CD8-positive, alpha-beta memory T cell (primary cell): ENCODE data around the gene IL21R. TPM values are rescaled to one million over a fixed set of nuclear protein-coding genes. Genes with fewer than 3 reads are reported as not detected.
A peak's percentile ranks its signal among the peaks of the same experiment; 100 is the strongest.

Source experiments
- CTCF ChIA-PET: fragments of 350-600 bp; sonication (Branson Sonifier 250); formaldehyde crosslinking; loops from one replicate; lab custom pipeline; 2021; ENCODE audit warnings: antibody characterized with exemption; lab: Charles Lee
- POLR2A ChIA-PET: fragments of 350-600 bp; sonication (Branson Sonifier 250); formaldehyde crosslinking; loops from one replicate; lab custom pipeline; 2021; ENCODE audit warnings: antibody characterized with exemption; lab: Charles Lee
- DNase-seq, 5 donors: peaks; one replicate each; pipeline versions ENCODE4 v3.0.0 to v3.0.0-alpha.2; 2020 to 2022; ENCODE audit warnings: mixed read lengths in 1 of 5
- H3K27ac ChIP-seq: one replicate; pipeline ENCODE4 v1.7.0; 2013; ENCODE audit warnings: low read depth, mild to moderate bottlenecking, low read length, moderate library complexity
- H3K27me3 ChIP-seq: 2 replicates; pipeline ENCODE4 v1.7.0; 2013; ENCODE audit warnings: low read length, mild to moderate bottlenecking; ENCODE audit not compliant: insufficient read depth, poor library complexity, severe bottlenecking
- H3K36me3 ChIP-seq: 2 replicates; pipeline ENCODE4 v1.7.0; 2013; ENCODE audit warnings: mild to moderate bottlenecking, low read length, moderate library complexity; ENCODE audit not compliant: insufficient read depth
- H3K4me1 ChIP-seq: 2 replicates; pipeline ENCODE4 v1.7.0; 2013; ENCODE audit warnings: mild to moderate bottlenecking, low read length, moderate library complexity; ENCODE audit not compliant: insufficient read depth
- H3K4me3 ChIP-seq: 2 replicates; pipeline ENCODE4 v1.7.0; 2013; ENCODE audit warnings: mild to moderate bottlenecking, low read length
- H3K9me3 ChIP-seq: 2 replicates; pipeline ENCODE4 v1.7.0; 2013; ENCODE audit warnings: mild to moderate bottlenecking, low read length
- H3K27ac Mint-ChIP-seq, 8 donors: one replicate each; pipeline ENCODE4 v1.8.0; 2020 to 2021; ENCODE audit warnings: mixed read lengths in 8 of 8, mild to moderate bottlenecking in 6 of 8, inconsistent platforms in 3 of 8, moderate library complexity in 3 of 8
- H3K27me3 Mint-ChIP-seq, 2 donors: one replicate each; pipeline ENCODE4 v1.8.0; 2020 to 2021; ENCODE audit warnings: mixed read lengths in 2 of 2, mild to moderate bottlenecking in 1 of 2, moderate library complexity in 1 of 2
- H3K36me3 Mint-ChIP-seq, 3 donors: one replicate each; pipeline ENCODE4 v1.8.0; 2020 to 2021; ENCODE audit warnings: mixed read lengths in 3 of 3, inconsistent platforms in 1 of 3, mild to moderate bottlenecking in 1 of 3
- H3K4me1 Mint-ChIP-seq, 3 donors: one replicate each; pipeline ENCODE4 v1.8.0; 2020 to 2021; ENCODE audit warnings: mixed read lengths in 3 of 3, inconsistent platforms in 1 of 3, mild to moderate bottlenecking in 1 of 3
- H3K4me3 Mint-ChIP-seq, 7 donors: one replicate each; pipeline ENCODE4 v1.8.0; 2020 to 2021; ENCODE audit warnings: mixed read lengths in 7 of 7, mild to moderate bottlenecking in 6 of 7, moderate library complexity in 4 of 7, inconsistent platforms in 2 of 7
- H3K9me3 Mint-ChIP-seq, 5 donors: one replicate each; pipeline ENCODE4 v1.8.0; 2020 to 2022; ENCODE audit warnings: mixed read lengths in 5 of 5, mild to moderate bottlenecking in 3 of 5, moderate library complexity in 2 of 5, inconsistent platforms in 1 of 5
- polyA plus RNA-seq: library from polyadenylated mRNA; unstranded; fragments of 300-500 nt; fragmentation: Illumina TruSeq; gene quantifications from one replicate; pipeline ENCODE4 v1.2.3, GENCODE V29; 2021
- total RNA-seq, 2 experiments: library from RNA; stranded (reverse); gene quantifications; one replicate each; pipeline ENCODE4 v1.2.3, GENCODE V29; 2021

IL21R gene
- total and polyA plus RNA-seq, 3 experiments from 2014 or later: 53.7 to 84.5 (median 80.5) TPM

GRCh38 chr16:27498916-27499658, 97.1 kb downstream of the IL21R start:
- Mint-ChIP-seq H3K27ac (peak overlapping the region in 1 of 8 donors; percentile 78), H3K4me1 (no peaks in the 10 kb centered on the region), H3K4me3 (no peak overlapping the region), H3K36me3 (peaks cover 0 to 99% (median 48%) of the 10 kb centered on the region in 3 donors), H3K27me3 (no peaks in the 10 kb centered on the region), H3K9me3 (no peaks in the 10 kb centered on the region)
- Histone ChIP-seq H3K9me3 (no peaks in the 10 kb centered on the region), H3K36me3 (peaks cover 67% of the 10 kb centered on the region), H3K27ac (no peak overlapping the region), H3K4me3 (no peak overlapping the region), H3K27me3 (no peaks in the 10 kb centered on the region), H3K4me1 (no peaks in the 10 kb centered on the region)
- ChIA-PET POLR2A (no interaction called here), CTCF (no interaction called here)
- no peak for DNase-seq

DNA sequence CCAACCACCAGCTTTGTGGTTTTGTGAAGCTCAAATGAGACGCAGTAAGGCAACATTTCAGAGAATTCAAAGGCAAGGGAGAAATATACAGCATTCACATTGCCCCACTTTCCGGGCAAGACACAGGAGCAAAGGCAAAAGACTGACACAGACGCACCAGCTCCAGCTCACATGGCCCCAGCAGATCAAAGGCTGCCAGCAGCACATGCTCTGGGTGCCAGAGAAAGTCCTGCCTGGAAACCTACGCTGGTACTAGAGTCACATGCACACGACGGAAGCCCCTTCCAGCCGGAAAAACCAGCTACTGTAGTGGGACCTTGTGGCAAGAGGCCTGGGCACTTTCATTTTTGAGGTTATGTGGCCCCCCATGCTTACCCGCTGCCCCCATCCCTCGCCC, 97.7 kb downstream of the IL21R start:
- Mint-ChIP-seq H3K27ac (peak overlapping the region in 1 of 8 donors; percentile 78), H3K4me3 (no peak overlapping the region), H3K27me3 (no peaks in the 10 kb centered on the region), H3K9me3 (no peaks in the 10 kb centered on the region), H3K4me1 (no peaks in the 10 kb centered on the region), H3K36me3 (peaks cover 0 to 99% (median 46%) of the 10 kb centered on the region in 3 donors)
- Histone ChIP-seq H3K4me1 (no peaks in the 10 kb centered on the region), H3K27me3 (no peaks in the 10 kb centered on the region), H3K27ac (no peak overlapping the region), H3K36me3 (peaks cover 69% of the 10 kb centered on the region), H3K4me3 (no peak overlapping the region), H3K9me3 (no peaks in the 10 kb centered on the region)
- ChIA-PET POLR2A (no interaction called here), CTCF (no interaction called here)
- no peak for DNase-seq

GRCh38 chr16:27500801-27501200, 98.8 kb downstream of the IL21R start:
- peaks cover 68% of the 10 kb centered on the region for H3K36me3 ChIP-seq
- H3K4me3 ChIP-seq: no peak overlapping the region
- H3K27me3 Mint-ChIP-seq: no peaks in the 10 kb centered on the region
- H3K27ac ChIP-seq: no peak overlapping the region
- no peaks in the 10 kb centered on the region for H3K27me3 ChIP-seq
- H3K4me3 Mint-ChIP-seq: no peak overlapping the region
- no peak for DNase-seq
- CTCF ChIA-PET: no interaction called here
- POLR2A ChIA-PET: no interaction called here
- peak overlapping the region in 1 of 8 donors; percentile 25 for H3K27ac Mint-ChIP-seq
- no peaks in the 10 kb centered on the region for H3K4me1 Mint-ChIP-seq
- no peaks in the 10 kb centered on the region for H3K9me3 Mint-ChIP-seq
- H3K36me3 Mint-ChIP-seq: peaks cover 6 to 99% (median 50%) of the 10 kb centered on the region in 3 donors
- H3K9me3 ChIP-seq: no peaks in the 10 kb centered on the region
- no peaks in the 10 kb centered on the region for H3K4me1 ChIP-seq

Other genes starting within 250 kb of the IL21R start
- gene KDM8, start 198.6 kb upstream of the IL21R start, total RNA-seq: 10 to 100 TPM in 1 of 2 experiments, 1 to 10 TPM in 1; 9.1 to 10.8 TPM
- gene KDM8, start 198.6 kb upstream of the IL21R start, polyA plus RNA-seq: 5.6 TPM
- 100 to 1,000 TPM; 103 to 114 TPM for gene NSMCE1, start 133.4 kb upstream of the IL21R start, total RNA-seq
- gene NSMCE1, start 133.4 kb upstream of the IL21R start, polyA plus RNA-seq: 132 TPM
- 100 to 1,000 TPM; 140 to 142 TPM for gene IL4R, start 88.2 kb upstream of the IL21R start, total RNA-seq
- 41.6 TPM for gene IL4R, start 88.2 kb upstream of the IL21R start, polyA plus RNA-seq
- gene GTF3C1, start 147.7 kb downstream of the IL21R start, total RNA-seq: 10 to 100 TPM; 60.4 to 62.7 TPM
- 58.6 TPM for gene GTF3C1, start 147.7 kb downstream of the IL21R start, polyA plus RNA-seq
- 10 to 100 TPM; 15.1 to 17.5 TPM for gene KATNIP, start 148.0 kb downstream of the IL21R start, total RNA-seq
- 3.0 TPM for gene KATNIP, start 148.0 kb downstream of the IL21R start, polyA plus RNA-seq